Psoas muscle (tissue), 8 donors: ENCODE results near the gene NUP98. TPM values are rescaled to one million over a fixed set of nuclear protein-coding genes. Genes with fewer than 3 reads are reported as not detected.
A peak's percentile ranks its signal among the peaks of the same experiment; 100 is the strongest.
"Not testable (repeated sequence)": the region's sequence is repeated elsewhere in the genome, so short reads cannot be mapped to it uniquely, and the experiment has no call there.

ENCODE experiments used
- ATAC-seq, 4 donors: fragments of 200-7000 bp; cut with Tn5 transposase; one replicate each; pipeline ENCODE4 v1.9.1; 2020; ENCODE audit warnings: moderate library complexity in 3 of 4, mild to moderate bottlenecking in 2 of 4
- DNase-seq, 2 donors: peaks; one replicate each; pipeline ENCODE4 v3.0.0-alpha.2; 2020
- H3K27ac ChIP-seq: fragments of 200-600 bp; one replicate; pipeline ENCODE4 v1.8.0; 2022
- H3K27me3 ChIP-seq, 3 donors: fragments of 200-600 bp in 1 of 3; one replicate each; pipeline versions ENCODE4 v1.6.1 to v1.8.0; 2013 to 2022; ENCODE audit warnings: low read length in 2 of 3, mild to moderate bottlenecking in 2 of 3, moderate library complexity in 1 of 3; ENCODE audit not compliant: insufficient read depth in 3 of 3
- H3K36me3 ChIP-seq, 2 donors: fragments of 200-600 bp in 1 of 2; one replicate each; pipeline versions ENCODE4 v1.6.1 to v1.8.0; 2013 to 2022; ENCODE audit warnings: low read depth in 1 of 2, mild to moderate bottlenecking in 1 of 2, moderate library complexity in 1 of 2; ENCODE audit not compliant: insufficient read depth in 1 of 2
- H3K4me1 ChIP-seq: fragments of 200-600 bp; one replicate; pipeline ENCODE4 v1.8.0; 2022
- H3K4me3 ChIP-seq: fragments of 200-600 bp; one replicate; pipeline ENCODE4 v1.8.0; 2022; ENCODE audit warnings: mild to moderate bottlenecking
- H3K9me3 ChIP-seq: fragments of 200-600 bp; one replicate; pipeline ENCODE4 v1.8.0; 2022
- CTCF ChIP-seq: fragments of 200-600 bp; IDR thresholded peaks from one replicate; pipeline ENCODE4 v1.8.0; 2022; ENCODE audit warnings: antibody characterized with exemption
- WGBS, 3 donors: extraction: QIAGEN DNeasy Blood & Tissue Kit; methylation state at CpG; one replicate each; pipeline versions ENCODE4 v1.1.6 to v1.1.7; 2013; 5-methylcytosine and 5-hydroxymethylcytosine counted together
- intact Hi-C, 2 donors: fragments of 100-400 bp; cut with DNase I; formaldehyde crosslinking; loops; one replicate each; pipeline versions ENCODE4 v1.11.0 to v1.14.2; 2022
- polyA plus RNA-seq, 3 donors: library from polyadenylated mRNA; stranded (reverse); fragments of 200-250 nt; gene quantifications; one replicate each; pipeline ENCODE4 v1.2.3, GENCODE V29; 2013
- total RNA-seq, 4 donors: library from RNA; stranded (reverse); fragmentation: NEBNext Ultra II Directional in 2 of 4; extraction: Animal tissue kit (Norgen Biotek cat#: 25700) in 2 of 4; gene quantifications; one replicate each; pipeline versions ENCODE4 v1.2.1 to v1.2.4, GENCODE V29; 2021 to 2023
- donor health status: healthy with polysubstance abuse.
- donor health status: DM: no; HTN: no; CAD: no; lungs with moderate emphysema.
- donor health status: Bipolar disorder and iron deficiency.
- donor health status: healthy.
- donor health status: DM: yes; HTN: yes; CAD: no.
- donor health status: DM: no; HTN: no; CAD: no.
- donor health status: DM: no; HTN: no; CAD: no.
- donor health status: DM: yes; HTN: yes; CAD: no.

The NUP98 gene
- total and polyA plus RNA-seq, 7 donors: 25.9 to 85.1 (median 59.3) TPM

- peak overlapping the region; percentile 90 for H3K4me3 ChIP-seq
- DNase-seq: no peak
- no peak for ATAC-seq
- intact Hi-C loops: no loop called here
- peak overlapping the region; percentile 95 for H3K27ac ChIP-seq
- peaks cover 2 to 36% of the 10 kb centered on the region in 2 donors for H3K36me3 ChIP-seq
- no peak for TF ChIP-seq CTCF
- H3K4me1 ChIP-seq: peaks cover 5% of the 10 kb centered on the region
- no peaks in the 10 kb centered on the region for H3K9me3 ChIP-seq
- no peaks in the 10 kb centered on the region for H3K27me3 ChIP-seq
- WGBS, 3 donors: 64 to 82% (median 69%) methylated on average over 8 of the region's 8 CpGs
Observed at GRCh38 chr11:3795131-3796001, 2.0 kb downstream of the NUP98 start.

- WGBS, 3 donors: 96 to 97% (median 97%) methylated on average over 10 of the region's 10 CpGs
- H3K4me3 ChIP-seq, H3K9me3 ChIP-seq, ATAC-seq, H3K4me1 ChIP-seq, DNase-seq, intact Hi-C loops, H3K27me3 ChIP-seq, H3K27ac ChIP-seq: not testable (repeated sequence)
- H3K36me3 ChIP-seq: peaks cover 2 to 36% of the 10 kb centered on the region in 2 donors
Observed at GRCh38 chr11:3794387-3794786, 3.0 kb downstream of the NUP98 start.

- H3K4me3 ChIP-seq: no peak overlapping the region
- H3K27me3 ChIP-seq: no peaks in the 10 kb centered on the region
- H3K36me3 ChIP-seq: peaks cover 0 to 16% of the 10 kb centered on the region in 2 donors
- TF ChIP-seq CTCF: no peak
- ATAC-seq: no peak
- DNase-seq: no peak
- H3K9me3 ChIP-seq: no peaks in the 10 kb centered on the region
- 58 to 71% (median 60%) methylated on average over 8 of the region's 8 CpGs for WGBS, 3 donors
- no peak overlapping the region for H3K27ac ChIP-seq
- peaks cover 37% of the 10 kb centered on the region for H3K4me1 ChIP-seq
- intact Hi-C loops: no loop called here
Observed at GRCh38 chr11:3786781-3787428, 10.4 kb downstream of the NUP98 start.

- Histone ChIP-seq H3K9me3 (no peaks in the 10 kb centered on the region), H3K27ac (no peak overlapping the region), H3K36me3 (peaks cover 4 to 37% of the 10 kb centered on the region in 2 donors), H3K4me1 (peaks cover 38% of the 10 kb centered on the region), H3K27me3 (no peaks in the 10 kb centered on the region), H3K4me3 (no peak overlapping the region)
- intact Hi-C loops: no loop called here
- ATAC-seq (no peak), DNase-seq (no peak)
- TF ChIP-seq CTCF: no peak
- WGBS, 3 donors: 87 to 91% (median 89%) methylated on average over 4 of the region's 4 CpGs
Observed at GRCh38 chr11:3783611-3784010, 13.7 kb downstream of the NUP98 start.

- no peak for TF ChIP-seq CTCF
- intact Hi-C loops: no loop called here
- H3K36me3 ChIP-seq: peaks cover 8 to 44% of the 10 kb centered on the region in 2 donors
- H3K4me3 ChIP-seq: no peak overlapping the region
- no peak for DNase-seq
- peaks cover 38% of the 10 kb centered on the region for H3K4me1 ChIP-seq
- 88 to 92% (median 89%) methylated on average over 5 of the region's 5 CpGs for WGBS, 3 donors
- H3K27ac ChIP-seq: no peak overlapping the region
- no peaks in the 10 kb centered on the region for H3K27me3 ChIP-seq
- no peaks in the 10 kb centered on the region for H3K9me3 ChIP-seq
- ATAC-seq: no peak
Observed at GRCh38 chr11:3782963-3783362, 14.4 kb downstream of the NUP98 start.
